GM21723 (cell line): Measurements from ENCODE around the gene SLC25A22.
A peak's percentile ranks its signal among the peaks of the same experiment; 100 is the strongest.

Source experiments
- ATAC-seq: cut with Tn5 transposase; IDR thresholded peaks from one replicate; pipeline ENCODE4 v1.9.1; 2021; ENCODE audit warnings: mild to moderate bottlenecking, moderate library complexity; ENCODE audit not compliant: unreplicated experiment

Gene SLC25A22

DNA sequence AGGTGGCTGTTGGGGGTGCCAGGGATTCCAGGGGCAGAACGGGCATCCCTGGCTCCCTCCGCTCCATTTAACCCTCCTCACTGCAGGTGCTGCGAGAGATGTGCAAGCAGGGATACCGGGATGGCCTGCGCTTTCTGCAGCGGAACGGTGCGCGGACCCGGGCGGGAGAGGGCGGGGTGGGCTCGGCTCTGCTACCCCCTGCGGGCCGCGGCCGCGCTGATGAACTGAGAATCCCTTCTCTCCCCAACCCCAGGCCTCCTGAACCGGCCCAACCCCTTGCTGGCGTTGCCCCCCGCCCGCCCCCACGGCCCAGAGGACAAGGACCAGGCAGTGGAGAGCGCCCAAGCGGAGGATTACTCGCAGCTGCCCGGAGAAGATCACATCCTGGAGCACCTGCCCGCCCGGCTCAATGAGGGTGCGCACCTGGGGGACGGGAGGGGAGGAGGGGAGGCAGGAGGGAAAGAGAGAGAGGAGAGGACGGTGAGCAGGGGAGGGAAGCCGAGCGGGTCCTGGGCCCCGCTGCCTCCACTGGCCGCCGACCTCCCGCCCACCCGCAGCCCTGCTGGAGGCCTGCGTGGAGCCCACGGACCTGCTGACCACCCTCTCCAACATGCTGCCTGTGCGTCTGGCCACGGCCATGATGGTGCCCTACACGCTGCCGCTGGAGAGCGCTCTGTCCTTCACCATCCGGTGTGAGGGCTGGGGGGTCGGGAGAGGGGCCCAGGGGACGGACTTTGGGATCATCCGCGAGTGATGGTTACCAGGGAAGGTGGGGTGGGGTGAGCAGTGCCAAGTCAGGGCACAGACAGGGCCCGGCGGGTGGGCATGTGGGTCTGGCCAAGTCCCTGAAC, 25.6 kb upstream of the SLC25A22 start:
- no peak for ATAC-seq

DNA sequence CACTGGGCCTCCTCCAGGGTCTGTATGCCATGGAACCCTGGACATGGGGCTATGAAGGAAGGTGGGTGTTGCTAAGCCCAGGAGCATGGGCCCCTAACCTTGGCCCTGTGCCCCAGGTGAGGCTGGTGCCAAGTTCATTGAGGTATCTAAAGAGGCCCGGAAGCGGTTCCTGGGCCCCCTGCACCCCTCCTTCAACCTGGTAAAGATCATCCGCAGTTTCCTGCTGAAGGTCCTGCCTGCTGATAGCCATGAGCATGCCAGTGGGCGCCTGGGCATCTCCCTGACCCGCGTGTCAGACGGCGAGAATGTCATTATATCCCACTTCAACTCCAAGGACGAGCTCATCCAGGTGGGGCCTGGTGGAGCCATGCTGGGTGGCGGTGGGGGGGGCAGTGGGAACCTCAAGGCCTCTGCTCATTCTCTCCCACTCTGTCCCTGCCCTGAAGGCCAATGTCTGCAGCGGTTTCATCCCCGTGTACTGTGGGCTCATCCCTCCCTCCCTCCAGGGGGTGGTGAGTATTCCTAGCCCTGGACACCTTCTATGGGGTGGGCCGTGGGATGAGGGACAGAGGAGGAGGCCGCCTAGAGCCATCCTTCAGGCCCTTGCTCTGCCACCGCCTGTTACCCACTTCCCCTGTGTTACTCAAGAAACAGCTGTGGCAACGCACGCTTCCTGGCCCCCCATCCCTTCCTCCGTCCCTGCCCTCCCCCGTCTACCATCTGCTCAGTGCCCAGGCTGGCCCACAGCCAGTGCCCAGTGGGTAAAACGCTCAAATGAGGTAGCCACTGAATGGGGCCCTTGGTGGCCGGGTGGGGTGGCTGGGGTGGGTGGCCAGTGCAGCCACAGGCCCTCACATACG, 23.7 kb upstream of the SLC25A22 start:
- no peak for ATAC-seq

DNA sequence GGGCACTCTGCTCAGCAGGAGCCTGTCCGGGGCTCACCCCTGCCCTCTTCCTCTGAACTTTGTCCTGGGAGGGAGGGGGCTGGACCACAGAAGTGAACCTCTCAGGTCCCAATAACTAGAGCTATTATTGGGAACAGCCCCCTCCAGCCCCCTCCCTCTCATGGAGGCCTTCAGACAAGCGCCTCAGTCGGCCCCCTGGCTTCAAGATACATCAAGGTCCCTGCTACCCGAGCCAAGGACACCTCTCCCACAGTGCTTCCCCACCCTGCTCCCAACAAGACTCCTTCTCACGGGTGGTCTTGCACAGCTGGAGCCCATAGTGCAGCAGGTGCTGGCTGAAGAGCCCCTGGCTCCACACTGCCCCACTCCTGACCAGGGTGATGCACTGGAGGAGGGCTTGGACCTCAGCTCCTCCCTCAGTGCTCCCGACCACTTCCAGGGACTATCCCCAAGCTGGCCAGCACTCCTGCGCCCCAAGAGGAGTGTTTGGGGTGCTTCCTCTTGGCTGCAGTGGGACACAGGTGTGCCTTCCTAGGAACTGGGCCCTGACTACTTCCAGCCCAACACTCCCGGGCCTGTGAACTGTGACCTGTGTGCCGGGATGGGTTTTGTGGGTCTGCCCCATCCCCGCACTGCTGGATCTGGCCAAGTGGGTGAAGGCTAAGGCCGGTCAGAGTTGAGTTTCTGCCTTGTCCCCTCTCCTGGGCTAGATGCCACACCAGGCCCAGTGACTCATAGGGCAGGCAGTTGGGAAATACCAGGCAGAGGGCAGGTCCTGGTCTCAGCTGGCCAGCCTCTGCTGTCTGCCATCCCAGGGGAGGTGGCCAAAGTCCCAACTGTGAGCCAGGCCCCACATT, 22.8 kb upstream of the SLC25A22 start:
- no peak for ATAC-seq

DNA sequence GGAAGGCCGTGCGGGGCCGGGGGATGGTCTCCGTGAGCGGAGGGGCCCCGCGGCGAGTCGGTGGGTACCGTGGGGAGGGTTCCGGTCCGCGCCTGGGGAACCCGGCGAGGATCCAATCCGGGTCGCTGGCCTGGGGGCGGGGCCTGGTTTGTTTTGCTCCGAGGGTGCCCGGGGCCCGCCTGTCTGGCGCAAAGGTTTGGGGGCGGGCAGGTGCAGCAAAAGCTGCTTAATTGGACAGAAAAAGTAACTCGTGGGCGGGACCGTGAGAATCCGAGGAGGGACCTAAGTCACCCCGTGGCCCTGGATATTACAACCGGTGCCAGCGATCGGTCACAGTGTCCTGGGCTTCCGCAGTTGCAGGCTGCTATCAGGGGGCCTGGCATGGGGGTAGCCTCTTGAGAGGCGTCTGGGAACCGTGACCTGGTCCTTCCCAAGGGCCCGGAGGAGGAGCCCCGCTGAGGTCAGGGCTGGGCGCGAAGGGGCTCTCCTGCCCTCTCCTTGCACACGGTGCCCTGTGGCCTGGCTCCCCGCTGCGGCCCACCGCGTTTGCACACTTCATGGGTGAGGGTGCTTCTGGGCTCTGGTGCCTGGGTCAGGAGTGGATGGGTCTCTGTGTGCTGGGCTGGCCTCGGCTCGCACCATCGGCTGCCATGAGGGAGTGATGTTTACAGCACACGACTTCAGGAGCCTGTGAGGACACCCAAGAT, 22.0 kb upstream of the SLC25A22 start:
- peak; percentile 63 for ATAC-seq

DNA sequence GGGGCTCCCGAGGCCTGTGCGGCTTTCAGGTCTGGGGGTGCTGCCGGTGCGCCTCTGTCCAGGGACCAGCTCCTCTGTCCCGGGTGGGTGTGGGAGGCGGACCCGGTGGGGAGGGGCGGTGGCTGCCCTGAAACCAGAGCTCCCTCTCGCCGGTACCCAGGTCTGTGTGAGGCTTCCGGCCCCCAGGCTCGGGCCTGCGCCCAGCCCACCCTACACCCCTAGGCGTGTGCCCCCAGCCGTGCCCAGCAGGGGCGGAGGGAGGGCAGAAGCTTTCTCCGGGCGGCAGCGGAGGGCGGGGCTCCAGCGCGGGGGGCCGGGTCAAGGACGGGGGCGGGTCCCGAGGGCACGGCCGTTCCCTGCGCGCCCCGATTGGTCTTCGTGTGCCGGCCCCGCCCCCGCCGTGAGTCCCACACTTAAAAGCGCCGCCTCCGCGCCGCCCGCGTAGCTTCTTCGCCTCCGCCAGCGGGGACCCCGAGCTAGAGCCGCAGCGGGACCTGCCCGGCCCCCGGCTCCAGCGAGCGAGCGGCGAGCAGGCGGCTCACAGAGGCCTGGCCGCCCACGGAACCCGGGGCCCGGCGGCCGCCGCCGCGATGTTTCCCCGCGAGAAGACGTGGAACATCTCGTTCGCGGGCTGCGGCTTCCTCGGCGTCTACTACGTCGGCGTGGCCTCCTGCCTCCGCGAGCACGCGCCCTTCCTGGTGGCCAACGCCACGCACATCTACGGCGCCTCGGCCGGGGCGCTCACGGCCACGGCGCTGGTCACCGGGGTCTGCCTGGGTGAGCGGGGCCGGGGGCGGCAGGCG, 21.2 kb upstream of the SLC25A22 start:
- ATAC-seq, result peak; percentile 61

DNA sequence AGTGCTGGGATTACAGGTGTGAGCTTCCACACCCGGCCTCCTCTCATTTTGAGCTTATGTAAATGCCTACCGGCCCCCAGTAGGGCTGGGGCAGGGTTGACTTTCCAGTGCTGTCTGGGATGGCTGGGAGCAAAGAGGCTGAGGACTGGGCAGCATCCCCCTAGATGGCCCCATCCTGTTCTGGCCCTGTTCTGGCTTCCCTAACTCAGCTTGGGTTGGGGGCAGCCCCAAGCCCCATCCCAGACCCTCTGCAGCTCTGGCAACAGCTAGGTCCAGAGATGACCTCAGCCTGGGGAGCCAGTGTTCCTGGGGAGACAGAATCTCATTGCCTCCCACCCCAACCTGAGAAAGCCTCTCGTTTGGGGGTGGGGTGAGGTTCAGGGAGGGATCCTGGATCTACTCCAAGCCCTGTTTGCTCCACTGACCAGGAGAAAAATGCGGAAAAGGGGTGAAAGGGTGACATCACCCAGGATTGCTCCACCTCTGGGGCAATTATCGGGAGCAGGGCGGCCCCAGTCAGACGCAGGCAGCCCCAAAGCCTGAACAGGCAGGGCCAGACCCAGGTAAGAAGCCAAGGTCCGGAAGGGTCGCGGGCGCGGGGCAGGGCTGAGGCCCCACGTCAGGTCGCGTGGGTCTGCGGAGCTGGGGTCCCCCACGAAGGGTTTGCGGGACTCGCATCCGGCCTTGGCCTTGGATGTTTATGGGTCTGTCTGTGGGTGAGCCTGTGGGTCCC, 20.5 kb upstream of the SLC25A22 start, which contains the start of gene PNPLA2:
Gene PNPLA2 (plus strand): TSS at position 519 of the 733 bp plus-strand sequence. CDS start 805 bp downstream, outside the sequence.
- peak; percentile 2 for ATAC-seq

DNA sequence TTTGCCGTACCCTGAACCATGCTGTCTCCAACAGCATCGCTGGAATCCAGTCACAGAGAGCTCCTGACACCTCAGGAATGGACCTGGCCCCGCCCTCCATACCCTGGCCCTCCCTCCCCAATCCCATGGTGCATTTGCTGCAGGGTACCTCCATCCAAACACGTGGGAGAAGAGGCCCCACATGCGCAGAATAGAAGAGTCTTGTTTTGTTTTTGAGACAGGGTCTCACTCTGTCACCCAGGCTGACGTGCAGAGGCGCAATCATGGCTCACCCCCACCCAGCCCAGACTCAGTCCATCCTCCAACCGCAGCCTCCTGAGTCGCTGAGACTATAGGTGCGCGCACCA, 18.3 kb upstream of the SLC25A22 start:
- no peak for ATAC-seq

DNA sequence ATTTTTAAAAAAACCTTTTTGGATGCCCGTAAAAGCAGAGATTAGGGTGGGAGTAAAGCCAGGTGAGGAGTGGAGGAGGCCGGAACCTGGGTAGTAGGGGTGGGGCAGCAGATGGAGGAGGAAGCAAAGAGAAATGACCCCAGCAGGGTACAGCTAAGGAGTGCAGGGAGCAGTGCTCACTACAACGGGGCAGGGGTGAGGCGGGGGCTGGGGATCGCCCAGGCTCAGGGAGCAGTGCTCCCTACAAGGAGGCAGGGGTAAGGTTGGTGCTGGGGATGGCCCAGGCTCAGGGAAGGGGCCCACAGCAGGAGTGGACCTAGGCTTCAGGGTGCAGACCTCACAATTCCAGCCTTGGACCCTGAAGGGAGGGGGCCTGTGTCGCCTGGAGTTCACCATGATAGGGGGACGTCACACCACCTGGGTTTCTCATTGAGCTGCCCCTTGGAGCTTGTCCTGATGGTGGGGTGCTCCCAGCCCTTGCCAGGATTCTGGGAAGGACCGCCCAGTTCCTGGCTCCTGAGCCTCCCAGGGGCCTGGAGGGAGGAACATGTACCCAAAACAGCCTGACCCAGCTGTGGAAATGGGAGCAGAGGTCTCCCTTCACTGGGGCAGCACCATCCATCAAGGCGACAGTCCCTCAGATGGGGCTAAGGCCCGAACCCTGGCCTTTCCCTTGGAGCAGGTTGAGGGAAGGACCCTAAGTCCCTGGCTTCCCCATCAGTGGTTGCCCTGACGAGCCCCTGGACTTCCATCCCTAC, 17.8 kb upstream of the SLC25A22 start:
- ATAC-seq, result no peak

DNA sequence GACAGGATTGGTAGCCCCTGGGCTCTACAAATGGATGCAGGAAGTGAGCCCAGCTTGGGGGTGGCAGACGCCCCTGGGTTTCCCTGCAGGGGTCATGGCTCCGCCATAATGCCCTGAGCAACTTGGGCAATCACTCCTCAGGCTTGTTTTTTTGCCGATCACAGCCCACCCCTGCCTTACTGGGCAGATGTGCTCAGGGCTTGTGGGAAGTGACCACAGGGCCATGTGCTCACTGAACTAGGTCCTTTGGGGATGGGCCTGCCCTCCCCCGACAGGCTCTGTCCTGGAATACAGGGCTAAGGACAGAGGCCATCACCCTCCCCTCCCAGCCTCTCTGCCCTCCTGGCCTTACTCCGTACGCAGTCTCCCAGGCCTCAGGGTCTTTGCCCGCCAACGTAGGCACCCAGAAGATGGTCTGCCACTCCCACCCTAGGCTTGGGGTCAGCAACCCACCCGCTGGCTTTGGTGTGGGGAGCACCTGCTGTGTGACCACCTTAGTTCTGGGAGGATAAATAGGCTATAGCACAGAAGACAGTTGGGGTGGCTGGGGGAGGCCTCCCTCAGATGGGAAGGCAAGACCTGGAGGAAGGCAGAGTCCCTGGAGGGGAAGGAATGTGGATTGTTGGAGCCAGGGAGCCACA, 15.5 kb upstream of the SLC25A22 start:
- no peak for ATAC-seq

DNA sequence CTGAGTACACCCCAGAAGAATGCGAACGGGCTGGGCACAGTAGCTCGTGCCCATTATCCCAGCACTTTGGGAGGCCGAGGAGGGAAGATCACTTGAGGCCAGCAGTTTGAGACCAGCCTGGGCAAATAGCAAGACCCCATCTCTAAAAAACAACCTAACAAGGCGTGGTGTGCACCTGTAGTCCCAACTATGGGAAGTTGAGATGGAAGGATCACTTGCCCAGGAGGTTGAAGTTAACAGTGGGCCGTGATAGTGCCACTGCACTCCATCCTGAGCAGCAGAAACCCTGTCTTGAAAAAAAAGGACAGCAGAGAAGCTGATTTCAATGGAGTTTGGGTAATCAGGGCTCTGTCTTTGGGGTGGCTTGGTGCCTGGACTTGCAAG, 15.0 kb upstream of the SLC25A22 start:
- no peak for ATAC-seq

DNA sequence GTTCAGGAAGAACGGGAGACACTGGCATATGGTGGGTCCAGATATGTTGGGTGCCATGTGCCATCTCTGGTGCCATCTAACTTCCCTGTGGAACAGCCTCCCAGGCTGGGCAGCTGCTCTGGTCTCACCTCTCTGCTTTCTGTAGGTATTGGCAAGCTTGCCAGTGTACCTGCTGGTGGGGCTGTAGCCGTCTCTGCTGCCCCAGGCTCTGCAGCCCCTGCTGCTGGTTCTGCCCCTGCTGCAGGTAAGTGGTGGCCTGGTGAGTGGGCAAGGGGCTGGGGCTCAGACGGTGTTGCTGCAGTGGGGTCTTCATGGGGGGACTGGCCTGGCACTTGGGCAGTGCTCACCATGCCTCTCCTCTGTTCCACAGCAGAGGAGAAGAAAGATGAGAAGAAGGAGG, 14.3 kb upstream of the SLC25A22 start:
- ATAC-seq, result no peak

DNA sequence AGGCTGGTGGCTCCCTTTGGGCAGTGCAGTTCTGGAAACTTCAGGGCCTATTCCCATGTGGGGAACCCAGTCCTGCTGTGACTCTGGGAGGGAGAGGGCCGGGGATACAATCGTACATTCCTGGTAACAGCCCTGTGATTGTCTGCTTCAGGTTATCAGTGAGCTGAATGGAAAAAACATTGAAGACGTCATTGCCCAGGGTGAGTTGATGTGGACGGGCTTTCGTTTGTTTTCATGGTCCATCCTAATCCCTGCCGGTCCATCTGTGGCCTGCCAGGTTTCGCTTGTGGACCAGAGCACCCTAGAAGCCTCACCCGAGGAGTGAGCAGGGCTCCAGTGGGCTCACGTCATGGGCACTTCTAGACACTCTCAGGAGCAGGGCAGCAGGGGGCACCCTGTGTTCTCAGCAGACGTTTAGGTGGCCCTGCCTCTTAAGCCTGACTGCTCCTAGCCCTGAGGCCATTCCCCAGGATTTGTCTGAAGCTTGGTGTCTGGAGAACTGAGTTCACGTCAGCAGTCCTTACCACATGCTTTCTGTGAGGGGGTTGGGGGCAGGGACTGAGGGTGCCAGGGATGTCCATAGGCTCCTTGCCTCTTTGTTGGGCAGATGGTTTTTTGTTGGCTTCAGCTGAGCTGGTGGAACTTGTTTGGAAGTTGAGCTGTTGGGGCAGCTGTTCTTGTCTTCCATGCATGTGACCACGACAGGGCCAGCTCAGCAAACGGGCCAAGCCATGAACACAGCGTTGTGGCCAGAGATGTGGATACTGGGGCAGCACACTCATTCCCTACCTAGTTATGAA, 13.6 kb upstream of the SLC25A22 start:
- no peak for ATAC-seq

DNA sequence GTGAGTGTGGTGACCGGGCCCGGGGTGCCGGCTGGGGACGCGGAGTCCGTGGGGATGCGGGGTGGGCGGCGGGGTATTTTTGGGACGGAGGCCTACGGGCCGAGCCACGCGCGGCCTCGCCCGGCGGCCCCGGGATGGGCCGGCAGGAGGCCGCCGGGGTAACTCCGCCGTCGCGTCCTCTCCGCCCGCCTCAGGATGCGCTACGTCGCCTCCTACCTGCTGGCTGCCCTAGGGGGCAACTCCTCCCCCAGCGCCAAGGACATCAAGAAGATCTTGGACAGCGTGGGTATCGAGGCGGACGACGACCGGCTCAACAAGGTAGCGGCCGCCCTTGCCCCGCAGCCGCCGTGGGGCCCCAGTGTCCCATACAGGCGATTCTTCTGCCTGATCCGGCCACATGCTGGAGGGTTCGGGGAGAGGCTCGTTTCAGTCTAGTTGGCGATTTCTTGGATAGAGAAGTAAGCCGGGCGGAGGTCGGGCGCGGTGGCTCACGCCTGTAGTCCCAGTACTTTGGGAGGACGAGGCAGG, 12.0 kb upstream of the SLC25A22 start:
- ATAC-seq, result peak; percentile 6

DNA sequence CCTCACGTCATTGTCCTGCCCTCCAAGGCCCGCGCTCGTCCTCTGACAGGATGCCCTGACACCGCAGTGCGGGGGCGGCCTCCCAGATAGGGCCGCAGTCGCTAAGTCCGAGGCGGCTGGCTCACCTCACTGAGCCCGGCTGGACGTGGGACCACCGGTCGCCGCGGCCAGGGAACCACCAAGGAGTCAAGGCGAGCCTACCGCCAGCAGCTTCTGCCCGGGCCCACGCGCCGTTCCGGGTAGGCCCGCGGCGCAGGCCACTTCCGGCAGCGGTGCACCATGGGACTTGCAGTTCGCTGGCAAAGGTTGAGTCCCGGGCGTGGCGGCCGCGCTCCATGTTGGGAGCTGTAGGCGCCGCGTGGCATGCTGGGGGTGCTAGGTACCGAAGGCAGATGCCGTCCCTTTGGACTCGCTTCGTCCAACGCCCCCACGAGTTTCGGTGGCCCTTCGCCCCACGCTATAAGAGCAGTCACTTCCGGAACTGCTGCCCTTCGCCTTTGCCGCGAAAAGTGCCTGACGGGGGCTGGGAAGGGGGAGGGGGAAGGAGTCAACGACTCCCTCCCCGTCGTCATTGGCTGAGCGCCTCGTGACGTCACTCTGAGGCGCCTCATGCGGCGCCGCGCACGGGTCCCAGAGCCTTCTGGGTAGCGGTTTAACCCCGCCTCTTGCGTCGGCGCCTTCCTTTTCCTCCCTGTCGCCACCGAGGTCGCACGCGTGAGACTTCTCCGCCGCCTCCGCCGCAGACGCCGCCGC, 11.4 kb upstream of the SLC25A22 start, which contains the start of gene RPLP2:
Gene RPLP2 (plus strand): TSS at position 681 of the 753 bp plus-strand sequence. CDS start 268 bp downstream, outside the sequence.
- ATAC-seq, result peak; percentile 75

DNA sequence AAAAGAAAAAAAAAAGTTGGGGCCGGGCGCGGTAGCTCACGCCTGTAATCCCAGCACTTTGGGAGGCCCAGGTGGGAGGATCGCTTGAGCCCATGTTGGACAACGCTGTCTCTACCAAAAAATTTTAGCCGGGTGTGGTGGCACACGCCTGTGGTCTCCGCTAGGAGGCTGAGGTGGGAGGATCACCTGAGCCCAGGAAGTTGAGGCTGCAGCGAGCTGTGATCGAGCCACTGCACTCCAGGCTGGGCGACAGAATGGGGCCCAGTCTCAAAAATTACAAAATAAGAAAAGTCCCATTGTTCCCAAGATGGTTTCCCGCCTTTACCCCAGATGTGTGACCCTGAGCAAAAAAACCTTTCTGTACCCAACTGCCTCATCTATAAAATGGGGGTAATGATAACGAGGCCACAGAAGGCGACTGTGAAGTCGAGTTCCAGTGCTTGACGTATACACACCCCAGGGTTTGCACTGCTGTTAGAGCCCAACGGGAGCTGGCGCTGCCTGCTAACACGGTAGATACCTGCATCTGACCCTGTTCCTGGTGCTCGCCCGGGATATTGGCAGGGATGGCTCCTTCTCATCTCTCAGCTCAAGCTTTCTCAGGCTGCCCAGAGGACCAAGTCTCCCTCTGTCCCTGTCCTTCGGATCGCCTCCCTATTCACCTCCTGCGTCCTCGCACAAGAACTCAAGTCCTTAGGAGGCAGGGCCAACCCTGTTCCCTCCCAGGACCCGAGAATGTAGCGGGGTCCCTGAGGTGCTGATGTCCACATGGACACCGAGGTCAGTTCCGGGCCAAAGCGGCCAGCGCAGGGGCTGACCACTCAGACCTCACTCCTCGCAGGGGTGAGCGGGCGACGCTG, 10.6 kb upstream of the SLC25A22 start:
- peak; percentile 1 for ATAC-seq
